Ovary (tissue), 9 donors: ENCODE data around the gene SMYD1. TPM values are rescaled to one million over a fixed set of nuclear protein-coding genes. Genes with fewer than 3 reads are reported as not detected.

Source experiments
- DNase-seq, 5 donors: peaks; one replicate each; pipeline ENCODE4 v3.0.0-alpha.2; 2019 to 2020
- H3K27ac ChIP-seq, 2 donors: fragments of 200-600 bp; one replicate each; pipeline versions ENCODE4 v1.5.1 to v1.8.0; 2019 to 2022
- H3K27me3 ChIP-seq: fragments of 200-600 bp; one replicate; pipeline ENCODE4 v1.8.0; 2022
- H3K36me3 ChIP-seq: fragments of 200-600 bp; sonication (generic); one replicate; pipeline ENCODE4 v1.5.1; 2019
- H3K4me1 ChIP-seq: one replicate; pipeline ENCODE4 v1.8.1; 2013; ENCODE audit warnings: mild to moderate bottlenecking, moderate library complexity; ENCODE audit not compliant: insufficient read depth
- H3K4me3 ChIP-seq: fragments of 200-600 bp; sonication (generic); one replicate; pipeline ENCODE4 v1.5.1; 2017
- H3K9me3 ChIP-seq, 2 donors: fragments of 200-600 bp in 1 of 2; sonication (generic) in 1 of 2; one replicate each; pipeline versions ENCODE4 v1.5.1 to v1.8.1; 2013 to 2019; ENCODE audit warnings: mild to moderate bottlenecking in 1 of 2, moderate library complexity in 1 of 2
- CTCF ChIP-seq, 3 donors: fragments of 450-650 bp in 2 of 3; fragments of 200-600 bp in 1 of 3; IDR thresholded peaks; one replicate each; pipeline versions ENCODE4 v1.5.1 to v1.8.0; 2016 to 2022; ENCODE audit warnings: antibody characterized with exemption in 3 of 3, mild to moderate bottlenecking in 1 of 3
- EP300 ChIP-seq: sonication (generic); formaldehyde crosslinking; IDR thresholded peaks from one replicate; pipeline ENCODE4 v1.6.1; 2017; ENCODE audit warnings: antibody characterized with exemption
- POLR2A ChIP-seq: fragments of 450-650 bp; IDR thresholded peaks from one replicate; pipeline ENCODE4 v1.6.1; 2017; ENCODE audit warnings: antibody characterized with exemption, mild to moderate bottlenecking, moderate library complexity
- WGBS, 3 donors: extraction: QIAGEN DNeasy Blood & Tissue Kit in 1 of 3; methylation state at CpG; one replicate each; pipeline versions ENCODE4 v1.1.5 to v1.1.7; 2013 to 2017; 5-methylcytosine and 5-hydroxymethylcytosine counted together
- intact Hi-C, 4 donors: fragments of 100-400 bp; cut with DNase I; formaldehyde crosslinking; loops; one replicate each; pipeline versions ENCODE4 v1.11.0 to v1.15.1; 2022 to 2023
- polyA plus RNA-seq, 2 donors: library from polyadenylated mRNA; stranded (reverse); fragments of 200-250 nt in 1 of 2; fragments of 350-450 nt in 1 of 2; fragmentation: Illumina TruSeq in 1 of 2; extraction: RNeasy Lipid Tissue Mini Kit (QIAGEN cat#74804) in 1 of 2; gene quantifications; one replicate each; pipeline ENCODE4 v1.2.3, GENCODE V29; 2013 to 2014
- total RNA-seq, 7 donors: library from RNA; depleted of rRNA in 2 of 7; stranded (reverse); fragments of >200 nt in 2 of 7; fragmentation: NEBNext Ultra II Directional in 3 of 7; extraction: Animal tissue kit (Norgen Biotek cat#: 25700) in 3 of 7; gene quantifications; one replicate each; pipeline versions ENCODE4 v1.1.0 to v1.2.4, GENCODE V29; 2016 to 2023
- donor health status: DM: no; HTN: no; CAD: no; lungs with moderate emphysema.
- donor health status: DM: no; HTN: no; CAD: no.
- donor health status: Bipolar disorder and iron deficiency.
- donor health status: DM: yes; HTN: yes; CAD: no.
- donor health status: DM: no; HTN: no; CAD: no.
- donor health status: DM: yes; HTN: yes; CAD: no.

SMYD1 gene
- total and polyA plus RNA-seq, 9 donors: 0.05 to 0.10 TPM; not detected in 7

- H3K36me3 ChIP-seq: no peaks in the 10 kb centered on the region
- no peak overlapping the region for H3K27ac ChIP-seq
- intact Hi-C loops: loop anchor here in 1 of 4 donors (10.0 kb wide), 1 partner anchor 107 kb away; no protein-coding TSS in a partner anchor
- no peaks in the 10 kb centered on the region for H3K9me3 ChIP-seq
- DNase-seq: no peak
- H3K4me1 ChIP-seq: peaks cover 7% of the 10 kb centered on the region
- no peak overlapping the region for H3K4me3 ChIP-seq
- H3K27me3 ChIP-seq: no peaks in the 10 kb centered on the region
- TF ChIP-seq POLR2A (no peak), EP300 (no peak), CTCF (IDR thresholded peaks at IDR 0.05) (no peak)
- 88 to 92% (median 91%) methylated on average over 5 of the region's 5 CpGs for WGBS, 3 donors
Measured at GRCh38 chr2:88058191-88058590, 9.4 kb upstream of the SMYD1 start.

- Histone ChIP-seq H3K27ac (no peak overlapping the region), H3K4me3 (no peak overlapping the region), H3K27me3 (no peaks in the 10 kb centered on the region), H3K36me3 (no peaks in the 10 kb centered on the region), H3K9me3 (no peaks in the 10 kb centered on the region), H3K4me1 (peaks cover 2% of the 10 kb centered on the region)
- WGBS, 3 donors: 30 to 45% (median 35%) methylated on average over 5 of the region's 5 CpGs
- no peak for DNase-seq
- TF ChIP-seq CTCF (IDR thresholded peaks at IDR 0.05): no peak
- TF ChIP-seq POLR2A: no peak
- no peak for TF ChIP-seq EP300
- intact Hi-C loops: loop anchor here in 3 of 4 donors (10.0 kb wide), 2 partner anchors 105 to 115 kb away; partner anchors contain the start of gene THNSL2 (in 1 of the 3)
Measured at GRCh38 chr2:88059979-88060906, 7.4 kb upstream of the SMYD1 start.

- Histone ChIP-seq H3K27me3 (no peaks in the 10 kb centered on the region), H3K4me1 (peaks cover 2% of the 10 kb centered on the region), H3K9me3 (no peaks in the 10 kb centered on the region), H3K4me3 (no peak overlapping the region), H3K27ac (no peak overlapping the region), H3K36me3 (no peaks in the 10 kb centered on the region)
- intact Hi-C loops: loop anchor here in 2 of 4 donors (10.0 kb wide), 2 partner anchors 104 to 114 kb away; partner anchors contain the start of gene THNSL2 (in 1 of the 2)
- WGBS, 3 donors: 72 to 83% (median 75%) methylated on average over 2 of the region's 2 CpGs
- DNase-seq: no peak
- TF ChIP-seq CTCF (IDR thresholded peaks at IDR 0.05) (no peak), POLR2A (no peak), EP300 (no peak)
Measured at GRCh38 chr2:88060907-88061275, 6.7 kb upstream of the SMYD1 start.

- no peak overlapping the region for H3K27ac ChIP-seq
- intact Hi-C loops: loop anchor here in 2 of 4 donors (10.0 kb wide), 2 partner anchors 104 to 114 kb away; partner anchors contain the start of gene THNSL2 (in 1 of the 2)
- WGBS, 3 donors: 82 to 88% (median 86%) methylated on average over 3 of the region's 3 CpGs
- H3K4me1 ChIP-seq: no peaks in the 10 kb centered on the region
- no peaks in the 10 kb centered on the region for H3K27me3 ChIP-seq
- H3K9me3 ChIP-seq: no peaks in the 10 kb centered on the region
- no peak for DNase-seq
- H3K4me3 ChIP-seq: no peak overlapping the region
- H3K36me3 ChIP-seq: no peaks in the 10 kb centered on the region
- TF ChIP-seq POLR2A: no peak
- no peak for TF ChIP-seq CTCF (IDR thresholded peaks at IDR 0.05)
- no peak for TF ChIP-seq EP300
Measured at GRCh38 chr2:88061295-88061694, 6.3 kb upstream of the SMYD1 start.
